Measurements from ENCODE around the gene ASRGL1. TPM values are rescaled to one million over a fixed set of nuclear protein-coding genes. Genes with fewer than 3 reads are reported as not detected.

Gene ASRGL1
- total and polyA plus RNA-seq, 2 of the 13 experiments (the other 11 are each of a cell fraction or from before 2014, with no cell fraction given) = 50.8 to 97.5 TPM

GRCh38 chr11:62411524-62411923 lies 74.3 kb downstream of the ASRGL1 start (continued):
- no peak for TF ChIP-seq ATF5 (CRISPR knock-in tag; IDR thresholded peaks at IDR 0.05; ENCODE audit: low read depth)
- TF ChIP-seq ZNF30 (CRISPR knock-in tag; IDR thresholded peaks at IDR 0.05) = no peak
- TF ChIP-seq ZBTB7A (CRISPR knock-in tag; IDR thresholded peaks at IDR 0.05) = no peak
- no peak for TF ChIP-seq SSRP1 (CRISPR knock-in tag; IDR thresholded peaks at IDR 0.05)

- ATAC-seq (no peak; the same call in 1 of the 3 replicates), FAIRE-seq (no peak), DNase-seq (ENCODE audit: low spot score) (no peak)
- H4K20me1 ChIP-seq (ENCODE audit: insufficient read depth, low read length) = no peaks in the 10 kb centered on the region
- H2AFZ ChIP-seq (ENCODE audit: low read length) = no peak overlapping the region
- in situ Hi-C loops (cut with HindIII; ENCODE audit: extremely low pct_ligation_motif_present, low pct_unique_long_range_greater_than_20kb) = no loop called here
- CTCF ChIA-PET (ENCODE audit: low intra/inter-chr PET ratio, low total read pairs) = no interaction called here
- no peak overlapping the region for H3K4me2 ChIP-seq (ENCODE audit: low read depth, low read length)
- H3K4me3 ChIP-seq (replicated peaks in 1 of 3; ENCODE audit: insufficient read depth in 1 of 3, low read depth in 2 of 3, low read length in 3 of 3) = no peak overlapping the region
- peaks cover 9% of the 10 kb centered on the region; the same call in 1 of the 2 replicates for H3K4me1 ChIP-seq (ENCODE audit: insufficient read depth, low read length)
- H3K36me3 ChIP-seq (replicated peaks in 1 of 2; ENCODE audit: control insufficient read depth in 1 of 2, insufficient read depth in 2 of 2, low read length in 2 of 2) = no peaks in the 10 kb centered on the region
- H3K9me3 ChIP-seq (ENCODE audit: low read length) = no peaks in the 10 kb centered on the region
- no peak overlapping the region for H3K9ac ChIP-seq (ENCODE audit: insufficient read depth, low read depth, low read length)
- no peaks in the 10 kb centered on the region for H3K79me2 ChIP-seq (ENCODE audit: insufficient read depth, low read length)
- H3K27ac ChIP-seq (ENCODE audit: extremely low read length, insufficient read depth, low read length) = no peak overlapping the region
- BruUV-seq (replicated peaks) = no TSS peak
- POLR2A ChIA-PET = no interaction called here
- WGBS (ENCODE audit: low lambda C conversion rate) = 13% methylated on average over 3 of the region's 8 CpGs
- H3K27me3 ChIP-seq (ENCODE audit: control insufficient read depth in 1 of 2, insufficient read depth in 2 of 2, low read length in 2 of 2) = peaks cover 0 to 28% of the 10 kb centered on the region in 2 experiments; a peak in 3 of 5 replicates
- intact Hi-C loops (cut with micrococcal nuclease; ENCODE audit: unreplicated experiment) = no loop called here
- TF ChIP-seq GPBP1L1 (CRISPR knock-in tag; IDR thresholded peaks at IDR 0.05) (no peak), MYPOP (CRISPR knock-in tag; IDR thresholded peaks at IDR 0.05) (no peak), FOXP1 (IDR thresholded peaks at IDR 0.05) (no peak), FOXP1 (CRISPR knock-in tag; IDR thresholded peaks at IDR 0.05) (no peak), ZNF382 (CRISPR knock-in tag; IDR thresholded peaks at IDR 0.05; ENCODE audit: borderline replicate concordance) (no peak), ZFP62 (CRISPR knock-in tag; IDR thresholded peaks at IDR 0.05) (no peak), ZSCAN9 (CRISPR knock-in tag; IDR thresholded peaks at IDR 0.05; ENCODE audit: borderline replicate concordance) (no peak), ZBTB37 (CRISPR knock-in tag; IDR thresholded peaks at IDR 0.05) (no peak), ZSCAN30 (CRISPR knock-in tag; IDR thresholded peaks at IDR 0.05) (no peak), NCOR1 (IDR thresholded peaks at IDR 0.05; ENCODE audit: borderline replicate concordance, low read length) (no peak), HNRNPLL (IDR thresholded peaks at IDR 0.05; ENCODE audit: low read depth, low read length, poor library complexity, severe bottlenecking) (no peak), MAFK (conservative IDR thresholded peaks at IDR 0.05 in 1 of 2, IDR thresholded peaks at IDR 0.05 in 1 of 2; ENCODE audit: low read length in 2 of 2) (no peak), ZFAT (CRISPR knock-in tag; conservative IDR thresholded peaks at IDR 0.05) (no peak), ASH2L (IDR thresholded peaks at IDR 0.05; ENCODE audit: insufficient read length, low read depth, low read length) (no peak), HMG20A (CRISPR knock-in tag; IDR thresholded peaks at IDR 0.05; ENCODE audit: borderline replicate concordance) (no peak), ZBTB42 (CRISPR knock-in tag; IDR thresholded peaks at IDR 0.05) (no peak)
Measured at GRCh38 chr11:62413060-62413696, 75.9 kb downstream of the ASRGL1 start.

Measured in HepG2 (cell line).